RWPE2 (cell line): ENCODE data around the gene TNFRSF25.

ENCODE experiments used
- ATAC-seq: fragments of 200-7000 bp; cut with Tn5 transposase; 3 replicates; pipeline ENCODE4 v1.9.1; 2021; ENCODE audit warnings: low read depth
- DNase-seq: peaks from one replicate; pipeline ENCODE4 v3.0.0-alpha.2; 2020; ENCODE audit warnings: low spot score
- H3K27ac ChIP-seq: fragments of 450-650 bp; 2 replicates; pipeline ENCODE4 v1.5.1; 2017; ENCODE audit warnings: mild to moderate bottlenecking; ENCODE audit not compliant: poor library complexity, severe bottlenecking
- H3K27me3 ChIP-seq: fragments of 250-450 bp; sonication (Bioruptor Pico); 2 replicates; pipeline ENCODE4 v1.5.1; 2021; ENCODE audit warnings: mild to moderate bottlenecking, moderate library complexity; ENCODE audit not compliant: insufficient read depth, poor library complexity, severe bottlenecking
- H3K36me3 ChIP-seq: fragments of 250-450 bp; sonication (Bioruptor Pico); 2 replicates; pipeline ENCODE4 v1.5.1; 2020; ENCODE audit warnings: low read depth, mild to moderate bottlenecking, moderate library complexity
- H3K4me1 ChIP-seq: fragments of 250-450 bp; sonication (Bioruptor Pico); 2 replicates; pipeline ENCODE4 v1.5.1; 2021; ENCODE audit warnings: mild to moderate bottlenecking, moderate library complexity; ENCODE audit not compliant: insufficient read depth, poor library complexity, severe bottlenecking
- H3K4me3 ChIP-seq: fragments of 250-450 bp; sonication (Bioruptor Pico); 2 replicates; pipeline ENCODE4 v1.5.1; 2021; ENCODE audit warnings: mild to moderate bottlenecking, moderate library complexity; ENCODE audit not compliant: severe bottlenecking
- H3K9me3 ChIP-seq: fragments of 250-450 bp; sonication (Bioruptor Pico); 2 replicates; pipeline ENCODE4 v1.5.1; 2021; ENCODE audit warnings: mild to moderate bottlenecking, moderate library complexity; ENCODE audit not compliant: severe bottlenecking
- TF ChIP-seq, protein P1 (sequence below): fragments of 450-650 bp; IDR thresholded peaks from one replicate; pipeline ENCODE4 v1.5.1; 2017; ENCODE audit warnings: mild to moderate bottlenecking, moderate library complexity; ENCODE audit not compliant: poor library complexity, severe bottlenecking

Gene TNFRSF25

DNA sequence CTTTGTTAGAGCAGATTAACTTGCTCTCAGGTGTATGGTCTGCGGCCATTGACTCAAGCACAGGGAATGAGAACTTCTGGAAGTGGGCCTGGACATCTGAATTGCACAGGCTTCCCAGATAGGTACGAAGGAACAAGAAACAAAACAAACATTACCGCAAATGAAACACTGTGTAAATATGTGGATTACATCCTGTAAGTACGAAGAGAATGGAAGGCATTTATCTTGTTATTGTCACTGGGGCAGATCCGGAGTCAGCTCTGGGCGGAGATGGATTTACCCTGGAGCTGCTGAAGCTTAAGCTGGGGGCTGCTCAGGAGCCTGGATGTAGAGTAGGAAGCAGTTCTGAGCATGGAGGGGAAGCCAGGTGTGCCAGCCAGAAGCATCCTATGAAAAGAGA is 53.1 kb downstream of the TNFRSF25 start:
- H3K27ac ChIP-seq: peak overlapping the region; percentile 86
- no peak overlapping the region for H3K4me3 ChIP-seq
- H3K27me3 ChIP-seq: no peaks in the 10 kb centered on the region
- no peaks in the 10 kb centered on the region for H3K36me3 ChIP-seq
- H3K4me1 ChIP-seq: peaks cover 40% of the 10 kb centered on the region
- DNase-seq (no peak), ATAC-seq (peak; percentile 54)
- TF ChIP-seq, protein P1, sequence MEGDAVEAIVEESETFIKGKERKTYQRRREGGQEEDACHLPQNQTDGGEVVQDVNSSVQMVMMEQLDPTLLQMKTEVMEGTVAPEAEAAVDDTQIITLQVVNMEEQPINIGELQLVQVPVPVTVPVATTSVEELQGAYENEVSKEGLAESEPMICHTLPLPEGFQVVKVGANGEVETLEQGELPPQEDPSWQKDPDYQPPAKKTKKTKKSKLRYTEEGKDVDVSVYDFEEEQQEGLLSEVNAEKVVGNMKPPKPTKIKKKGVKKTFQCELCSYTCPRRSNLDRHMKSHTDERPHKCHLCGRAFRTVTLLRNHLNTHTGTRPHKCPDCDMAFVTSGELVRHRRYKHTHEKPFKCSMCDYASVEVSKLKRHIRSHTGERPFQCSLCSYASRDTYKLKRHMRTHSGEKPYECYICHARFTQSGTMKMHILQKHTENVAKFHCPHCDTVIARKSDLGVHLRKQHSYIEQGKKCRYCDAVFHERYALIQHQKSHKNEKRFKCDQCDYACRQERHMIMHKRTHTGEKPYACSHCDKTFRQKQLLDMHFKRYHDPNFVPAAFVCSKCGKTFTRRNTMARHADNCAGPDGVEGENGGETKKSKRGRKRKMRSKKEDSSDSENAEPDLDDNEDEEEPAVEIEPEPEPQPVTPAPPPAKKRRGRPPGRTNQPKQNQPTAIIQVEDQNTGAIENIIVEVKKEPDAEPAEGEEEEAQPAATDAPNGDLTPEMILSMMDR: no peak
- no peaks in the 10 kb centered on the region for H3K9me3 ChIP-seq
